Large intestine (tissue), 3 donors: ENCODE data around the gene DOC2B. TPM values are rescaled to one million over a fixed set of nuclear protein-coding genes. Genes with fewer than 3 reads are reported as not detected.

Source experiments
- DNase-seq, 2 donors: peaks; one replicate each; pipeline versions ENCODE4 v3.0.0 to v3.0.0-alpha.2; 2013
- H3K27ac ChIP-seq: one replicate; pipeline ENCODE4 v1.5.1; 2013; ENCODE audit warnings: low read length
- H3K27me3 ChIP-seq: 2 replicates; pipeline ENCODE4 v1.6.1; 2013; ENCODE audit warnings: low read length; ENCODE audit not compliant: control insufficient read depth, insufficient read depth
- H3K36me3 ChIP-seq: 2 replicates; pipeline ENCODE4 v1.6.1; 2013; ENCODE audit warnings: low read length; ENCODE audit not compliant: control insufficient read depth, insufficient read depth
- H3K4me1 ChIP-seq: one replicate; pipeline ENCODE4 v1.6.1; 2013; ENCODE audit warnings: low read length; ENCODE audit not compliant: control insufficient read depth, insufficient read depth
- H3K4me3 ChIP-seq: one replicate; pipeline ENCODE4 v1.5.1; 2013; ENCODE audit warnings: low read length
- H3K9me3 ChIP-seq: one replicate; pipeline ENCODE4 v1.6.1; 2013; ENCODE audit warnings: mild to moderate bottlenecking, low read depth, low read length, moderate library complexity; ENCODE audit not compliant: control insufficient read depth
- WGBS: methylation state at CpG from one replicate; pipeline ENCODE4 v1.1.5; 2013; ENCODE audit warnings: low lambda C conversion rate; ENCODE audit not compliant: insufficient coverage; 5-methylcytosine and 5-hydroxymethylcytosine counted together
- polyA plus RNA-seq: library from polyadenylated mRNA; unstranded; fragments of 120-200 nt; gene quantifications from one replicate; pipeline ENCODE4 v1.2.1, GENCODE V29; 2013

The DOC2B gene
- polyA plus RNA-seq, 1 donor = 7.0 TPM

DNA sequence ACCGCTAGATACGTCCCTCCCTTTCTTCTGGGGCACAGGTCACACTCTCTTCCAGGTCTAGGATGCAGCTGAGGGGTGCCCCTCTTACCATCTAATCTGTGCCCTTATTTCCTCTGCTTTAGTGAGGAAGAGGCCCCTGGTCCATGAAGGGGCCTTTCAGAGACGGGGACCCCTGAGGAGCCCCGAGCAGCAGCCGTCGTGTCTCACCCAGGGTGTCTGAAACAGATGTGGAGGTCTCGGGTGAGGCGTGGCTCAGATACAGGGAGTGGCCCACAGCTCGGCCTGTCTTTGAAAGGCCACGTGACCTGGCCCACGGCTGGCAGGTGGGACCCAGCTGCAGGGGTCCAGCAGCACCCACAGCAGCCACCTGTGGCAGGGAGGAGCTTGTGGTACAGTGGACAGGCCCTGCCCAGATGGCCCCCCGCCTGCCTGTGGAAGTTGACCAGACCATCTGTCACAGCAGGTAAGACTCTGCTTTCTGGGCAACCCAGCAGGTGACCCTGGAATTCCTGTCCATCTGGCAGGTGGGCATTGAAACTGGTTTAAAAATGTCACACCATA lies 28.5 kb downstream of the DOC2B start:
- no peaks in the 10 kb centered on the region for H3K4me1 ChIP-seq
- H3K9me3 ChIP-seq = no peaks in the 10 kb centered on the region
- H3K27me3 ChIP-seq = no peaks in the 10 kb centered on the region
- 60% methylated on average over 1 of the region's 12 CpGs for WGBS
- H3K36me3 ChIP-seq = no peaks in the 10 kb centered on the region
- H3K27ac ChIP-seq = no peak overlapping the region
- DNase-seq = no peak
- no peak overlapping the region for H3K4me3 ChIP-seq

DNA sequence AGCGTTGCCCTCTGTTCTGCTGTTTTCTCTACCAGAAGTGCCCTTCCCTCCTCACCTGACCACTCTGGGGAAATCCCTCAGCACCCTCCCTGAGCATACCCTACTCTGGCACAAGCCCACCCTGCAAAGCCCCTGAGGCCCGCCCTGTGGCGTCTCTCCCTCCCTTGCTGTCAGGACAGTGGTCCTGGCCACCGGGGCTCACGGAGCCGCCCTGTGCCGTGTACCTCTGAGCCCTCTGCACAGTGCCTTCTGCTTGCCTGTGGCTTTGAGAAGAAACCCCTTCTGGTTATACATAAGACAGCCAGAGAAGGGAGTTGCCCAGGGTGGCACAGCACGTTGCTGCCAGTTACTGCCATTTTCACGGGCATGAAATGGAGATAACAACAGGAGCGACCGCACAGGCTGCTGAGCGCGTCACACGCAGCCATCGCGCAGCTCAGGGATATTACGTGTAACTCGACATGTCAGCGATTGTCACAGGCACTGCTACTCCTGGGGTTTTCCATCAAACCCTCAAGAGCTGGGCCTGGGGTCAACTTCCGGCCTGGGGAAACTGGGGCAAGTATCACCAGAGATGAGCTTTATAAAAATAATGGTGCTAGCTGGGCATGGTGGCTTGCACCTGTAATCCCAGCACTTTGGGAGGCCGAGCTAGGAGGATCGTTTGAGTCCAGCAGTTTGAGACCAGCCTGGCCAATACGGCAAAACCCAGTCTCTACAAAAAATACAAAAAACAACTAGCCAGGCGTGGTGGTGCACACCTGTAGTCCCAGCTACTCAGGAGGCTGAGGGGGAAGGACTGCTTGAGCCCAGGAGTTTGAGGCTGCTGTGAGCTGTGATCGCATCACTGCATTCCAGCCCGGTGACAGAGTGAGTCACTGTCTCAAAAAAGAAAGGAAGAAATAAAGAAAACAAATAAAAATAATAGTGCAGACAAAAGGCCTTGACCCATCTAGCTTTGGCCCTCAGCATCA lies 29.3 kb downstream of the DOC2B start:
- no peak for DNase-seq
- H3K9me3 ChIP-seq = no peaks in the 10 kb centered on the region
- no peak overlapping the region for H3K27ac ChIP-seq
- H3K4me1 ChIP-seq = no peaks in the 10 kb centered on the region
- 90% methylated on average over 2 of the region's 26 CpGs for WGBS
- no peak overlapping the region for H3K4me3 ChIP-seq
- H3K27me3 ChIP-seq = no peaks in the 10 kb centered on the region
- no peaks in the 10 kb centered on the region for H3K36me3 ChIP-seq

DNA sequence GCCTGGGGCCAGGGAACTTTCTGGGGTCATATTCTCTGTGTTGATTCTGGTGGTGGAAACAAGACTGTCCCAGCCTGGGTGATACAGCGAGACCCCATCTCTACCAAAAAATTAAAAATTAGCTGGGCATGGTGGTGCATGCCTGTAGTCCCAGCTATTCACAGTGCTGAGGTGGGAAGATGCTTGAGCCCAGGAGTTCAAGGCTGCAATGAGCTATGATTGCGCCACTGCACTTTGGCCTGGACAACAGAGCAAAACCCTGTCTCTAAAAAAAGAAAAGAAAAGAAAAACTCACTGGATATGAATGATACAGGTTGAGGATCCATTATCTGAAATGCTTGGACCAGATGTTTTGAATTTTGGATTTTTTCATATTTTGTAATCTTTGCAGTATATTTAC lies 30.4 kb downstream of the DOC2B start:
- Histone ChIP-seq H3K9me3 (no peaks in the 10 kb centered on the region), H3K36me3 (no peaks in the 10 kb centered on the region), H3K4me3 (no peak overlapping the region), H3K4me1 (no peaks in the 10 kb centered on the region), H3K27ac (no peak overlapping the region), H3K27me3 (no peaks in the 10 kb centered on the region)
- no peak for DNase-seq
- 100% methylated on average over 1 of the region's 2 CpGs for WGBS

DNA sequence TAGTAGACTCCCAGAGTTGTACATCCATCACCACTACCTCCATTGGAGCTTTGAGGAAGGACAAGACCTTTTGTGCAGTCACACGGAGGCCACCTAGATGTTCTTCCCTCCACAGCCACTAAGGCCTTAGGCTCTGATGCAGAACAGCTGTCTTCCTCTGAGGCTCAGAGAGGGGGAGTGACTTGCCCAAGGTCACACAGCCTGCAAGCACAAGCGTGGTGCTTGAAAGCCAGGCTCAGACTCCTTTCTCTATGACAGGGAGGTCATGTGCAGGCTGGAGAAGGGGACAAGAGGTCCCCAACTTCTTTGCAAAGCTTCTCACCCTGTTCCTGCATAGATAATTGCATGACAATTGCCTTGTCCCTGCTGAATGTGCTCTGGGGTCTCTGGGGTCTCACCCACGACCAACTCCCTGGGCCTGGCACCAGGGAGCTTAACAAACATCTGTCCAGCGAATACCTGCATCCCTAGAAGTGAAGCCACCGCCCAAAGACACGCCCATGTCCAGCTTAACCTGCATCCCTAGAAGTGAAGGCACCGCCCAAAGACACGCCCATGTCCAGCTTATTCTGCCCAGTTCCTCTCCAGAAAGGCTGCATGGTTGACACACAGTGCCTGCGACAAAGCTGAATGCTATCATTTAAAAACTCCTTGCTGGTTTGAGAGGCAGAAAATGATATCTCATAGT lies 31.4 kb downstream of the DOC2B start:
- Histone ChIP-seq H3K36me3 (no peaks in the 10 kb centered on the region), H3K4me1 (no peaks in the 10 kb centered on the region), H3K9me3 (no peaks in the 10 kb centered on the region), H3K4me3 (no peak overlapping the region), H3K27me3 (no peaks in the 10 kb centered on the region), H3K27ac (no peak overlapping the region)
- DNase-seq = no peak
- no CpG with 5 or more reads among the region's 9 CpGs for WGBS

DNA sequence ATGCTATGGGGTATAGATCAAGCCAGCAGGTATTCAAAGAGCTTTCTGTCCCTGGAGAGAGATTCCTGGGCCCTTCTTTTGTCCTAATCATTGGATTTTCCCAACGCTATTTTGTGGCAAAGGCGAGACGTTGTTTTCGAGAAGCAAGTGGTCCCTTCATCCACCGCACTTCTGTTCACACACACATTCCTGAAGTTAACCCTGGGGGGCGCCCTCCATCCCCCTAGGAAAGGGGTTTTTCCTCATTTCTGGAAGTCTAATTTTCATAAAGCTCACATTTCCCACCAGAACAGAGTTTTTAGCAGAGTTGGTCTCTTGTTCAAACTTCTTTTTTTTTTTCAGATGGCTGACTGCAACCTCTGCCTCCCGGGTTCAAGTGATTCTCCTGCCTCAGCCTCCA lies 32.2 kb downstream of the DOC2B start:
- Histone ChIP-seq H3K36me3 (no peaks in the 10 kb centered on the region), H3K9me3 (no peaks in the 10 kb centered on the region), H3K27me3 (no peaks in the 10 kb centered on the region), H3K27ac (no peak overlapping the region), H3K4me1 (no peaks in the 10 kb centered on the region), H3K4me3 (no peak overlapping the region)
- WGBS = 100% methylated on average over 1 of the region's 7 CpGs
- DNase-seq = no peak

DNA sequence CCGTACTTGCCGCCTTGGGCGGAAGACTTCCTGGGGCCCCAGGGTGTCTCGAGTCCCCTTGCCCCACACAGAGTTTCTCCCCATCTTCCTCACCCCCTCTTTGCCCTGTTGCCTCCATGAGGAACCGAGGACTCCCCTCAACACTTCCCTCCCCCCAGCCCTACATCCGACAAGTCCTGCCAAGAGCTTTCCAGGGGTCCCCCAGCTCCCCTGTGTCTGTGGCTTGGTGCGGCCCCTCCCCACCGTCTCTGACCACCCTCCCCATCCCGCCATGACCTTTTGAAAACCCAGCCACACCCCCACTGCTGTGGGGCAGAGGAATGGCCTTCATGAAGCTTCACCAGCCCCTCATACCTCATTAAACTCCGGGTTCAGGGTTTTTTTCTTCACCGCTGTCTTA lies 32.7 kb downstream of the DOC2B start:
- no peak for DNase-seq
- no CpG with 5 or more reads among the region's 11 CpGs for WGBS
- no peak overlapping the region for H3K27ac ChIP-seq
- no peaks in the 10 kb centered on the region for H3K4me1 ChIP-seq
- H3K9me3 ChIP-seq = no peaks in the 10 kb centered on the region
- H3K4me3 ChIP-seq = no peak overlapping the region
- H3K27me3 ChIP-seq = no peaks in the 10 kb centered on the region
- H3K36me3 ChIP-seq = no peaks in the 10 kb centered on the region

DNA sequence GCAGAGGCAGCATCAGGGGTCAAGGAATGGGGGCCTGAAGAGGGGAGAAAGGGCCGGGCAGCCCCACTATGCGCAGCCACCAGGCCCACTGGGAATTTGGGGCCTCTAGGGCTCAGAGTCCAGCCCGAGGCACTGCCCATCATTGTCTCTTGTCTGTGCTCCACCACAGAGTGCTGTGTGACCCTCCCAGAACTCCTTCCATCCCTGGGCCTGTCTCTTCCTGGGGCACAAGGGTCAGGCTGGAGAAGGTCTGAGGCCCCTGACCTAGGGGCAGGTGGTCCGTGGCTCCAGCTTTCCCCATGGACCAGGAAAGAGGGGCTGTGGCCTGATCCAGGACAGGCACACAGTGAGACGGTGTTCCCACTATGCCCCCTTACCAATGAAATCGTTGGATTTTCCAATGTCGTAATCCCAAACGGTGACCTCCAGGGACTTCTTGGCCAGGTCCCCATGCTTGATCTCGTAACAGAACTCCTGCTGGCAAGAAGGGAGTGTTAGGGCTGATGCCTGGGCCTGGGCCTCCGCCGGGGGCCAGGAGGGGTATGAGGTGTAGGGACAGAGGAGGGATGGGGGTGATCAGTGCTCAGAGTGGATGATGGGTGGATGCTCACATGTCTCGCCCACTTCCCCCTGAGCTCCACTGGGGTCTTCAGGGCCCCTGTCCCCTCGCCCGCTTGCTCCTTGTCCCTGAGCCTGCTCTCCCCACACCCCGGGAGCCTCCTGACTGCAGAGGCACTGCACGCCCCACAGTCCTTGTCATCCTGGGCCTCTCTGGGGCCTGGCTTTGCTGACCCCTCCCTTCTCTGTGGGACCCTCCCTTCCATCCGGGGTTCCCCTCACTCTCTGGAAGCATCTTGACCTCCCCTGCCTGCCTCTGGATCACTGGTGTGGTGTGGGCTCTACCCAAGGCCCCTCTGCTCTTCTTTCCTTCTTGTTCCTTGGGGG lies 33.4 kb downstream of the DOC2B start:
- DNase-seq = no peak
- no CpG with 5 or more reads among the region's 17 CpGs for WGBS
- Histone ChIP-seq H3K4me1 (no peaks in the 10 kb centered on the region), H3K4me3 (no peak overlapping the region), H3K9me3 (no peaks in the 10 kb centered on the region), H3K27me3 (peaks cover 4% of the 10 kb centered on the region), H3K27ac (no peak overlapping the region), H3K36me3 (no peaks in the 10 kb centered on the region)

DNA sequence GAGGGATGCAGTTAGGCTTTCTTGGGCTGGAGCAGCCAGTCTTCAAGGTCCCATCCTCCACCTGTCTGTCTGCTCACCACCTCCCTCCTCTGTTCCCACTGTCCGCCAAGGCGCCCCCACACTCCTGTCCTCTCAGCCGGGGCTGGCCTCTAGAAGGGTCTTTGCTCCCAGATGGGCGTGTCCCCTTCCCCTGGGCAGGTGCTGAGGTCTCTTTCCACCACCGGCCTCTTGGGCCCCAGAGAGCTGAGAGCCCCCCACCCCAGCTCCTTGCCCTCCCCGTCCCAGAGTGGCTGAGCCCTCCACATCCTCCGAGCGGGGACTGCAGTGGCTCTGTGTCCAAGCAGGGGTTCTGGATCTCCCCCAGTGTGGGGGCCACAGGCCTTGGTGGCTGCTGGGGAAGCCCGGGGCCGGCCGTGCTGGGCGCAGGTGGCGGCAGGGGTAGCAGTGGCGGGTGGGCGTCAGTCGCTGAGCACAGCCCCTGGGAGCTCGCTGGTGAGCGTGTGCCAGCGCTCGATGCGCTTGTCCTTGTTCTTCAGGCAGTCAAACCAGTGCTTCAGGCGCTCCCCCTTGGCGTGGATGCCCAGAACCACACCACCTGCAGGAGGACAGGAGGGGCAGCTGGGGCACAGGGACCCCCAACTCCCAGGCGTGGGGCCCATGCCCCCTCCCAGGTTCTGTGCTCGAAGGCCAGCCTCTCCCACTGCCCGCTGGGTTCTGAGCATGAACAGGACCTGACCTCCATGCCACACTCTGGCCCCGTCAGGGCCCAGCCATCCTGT lies 34.3 kb downstream of the DOC2B start:
- Histone ChIP-seq H3K27me3 (peaks cover 11% of the 10 kb centered on the region), H3K36me3 (no peaks in the 10 kb centered on the region), H3K27ac (no peak overlapping the region), H3K9me3 (no peaks in the 10 kb centered on the region), H3K4me1 (no peaks in the 10 kb centered on the region), H3K4me3 (no peak overlapping the region)
- no peak for DNase-seq
- no CpG with 5 or more reads among the region's 27 CpGs for WGBS

DNA sequence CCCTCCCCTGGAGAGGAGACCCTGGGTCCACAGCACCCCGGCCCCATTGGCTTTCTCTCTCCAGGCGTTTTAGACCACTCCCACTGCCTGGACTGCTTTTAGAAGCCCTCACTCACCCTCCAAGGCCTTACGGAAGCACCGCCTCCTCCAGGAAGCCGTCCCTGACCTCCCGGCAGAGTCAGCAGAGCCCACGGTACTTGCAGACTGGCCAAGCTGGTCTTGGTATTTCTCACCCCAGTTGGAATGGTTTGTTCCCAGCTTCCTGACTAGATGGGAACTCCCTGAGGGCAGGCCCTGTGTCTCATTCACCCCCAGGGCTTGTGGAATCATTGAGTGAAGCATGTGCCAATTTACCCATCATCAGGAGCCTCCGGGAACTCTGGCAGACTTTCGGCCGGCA lies 34.9 kb downstream of the DOC2B start:
- Histone ChIP-seq H3K4me3 (no peak overlapping the region), H3K36me3 (no peaks in the 10 kb centered on the region), H3K27ac (no peak overlapping the region), H3K9me3 (no peaks in the 10 kb centered on the region), H3K4me1 (no peaks in the 10 kb centered on the region), H3K27me3 (peaks cover 13% of the 10 kb centered on the region)
- DNase-seq = no peak
- WGBS = no CpG with 5 or more reads among the region's 10 CpGs
